ENCODE measurements around the gene ADK.

ADK gene

GRCh38 chr10:74123081-74123480 is 27.9 kb upstream of the ADK start:
- TF ChIP-seq SIN3A (IDR thresholded peaks at IDR 0.05; ENCODE audit: borderline replicate concordance, insufficient read depth, low read length): no peak
- TF ChIP-seq POLR2AphosphoS5 (IDR thresholded peaks at IDR 0.05; ENCODE audit: low read depth, low read length): no peak
- TF ChIP-seq TAF1 (IDR thresholded peaks at IDR 0.05; ENCODE audit: borderline replicate concordance, insufficient read depth, low read length): no peak
- TF ChIP-seq, protein P1, sequence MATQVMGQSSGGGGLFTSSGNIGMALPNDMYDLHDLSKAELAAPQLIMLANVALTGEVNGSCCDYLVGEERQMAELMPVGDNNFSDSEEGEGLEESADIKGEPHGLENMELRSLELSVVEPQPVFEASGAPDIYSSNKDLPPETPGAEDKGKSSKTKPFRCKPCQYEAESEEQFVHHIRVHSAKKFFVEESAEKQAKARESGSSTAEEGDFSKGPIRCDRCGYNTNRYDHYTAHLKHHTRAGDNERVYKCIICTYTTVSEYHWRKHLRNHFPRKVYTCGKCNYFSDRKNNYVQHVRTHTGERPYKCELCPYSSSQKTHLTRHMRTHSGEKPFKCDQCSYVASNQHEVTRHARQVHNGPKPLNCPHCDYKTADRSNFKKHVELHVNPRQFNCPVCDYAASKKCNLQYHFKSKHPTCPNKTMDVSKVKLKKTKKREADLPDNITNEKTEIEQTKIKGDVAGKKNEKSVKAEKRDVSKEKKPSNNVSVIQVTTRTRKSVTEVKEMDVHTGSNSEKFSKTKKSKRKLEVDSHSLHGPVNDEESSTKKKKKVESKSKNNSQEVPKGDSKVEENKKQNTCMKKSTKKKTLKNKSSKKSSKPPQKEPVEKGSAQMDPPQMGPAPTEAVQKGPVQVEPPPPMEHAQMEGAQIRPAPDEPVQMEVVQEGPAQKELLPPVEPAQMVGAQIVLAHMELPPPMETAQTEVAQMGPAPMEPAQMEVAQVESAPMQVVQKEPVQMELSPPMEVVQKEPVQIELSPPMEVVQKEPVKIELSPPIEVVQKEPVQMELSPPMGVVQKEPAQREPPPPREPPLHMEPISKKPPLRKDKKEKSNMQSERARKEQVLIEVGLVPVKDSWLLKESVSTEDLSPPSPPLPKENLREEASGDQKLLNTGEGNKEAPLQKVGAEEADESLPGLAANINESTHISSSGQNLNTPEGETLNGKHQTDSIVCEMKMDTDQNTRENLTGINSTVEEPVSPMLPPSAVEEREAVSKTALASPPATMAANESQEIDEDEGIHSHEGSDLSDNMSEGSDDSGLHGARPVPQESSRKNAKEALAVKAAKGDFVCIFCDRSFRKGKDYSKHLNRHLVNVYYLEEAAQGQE (IDR thresholded peaks at IDR 0.05; ENCODE audit: insufficient read depth in 1 of 2, low read depth in 2 of 2, low read length in 2 of 2): no peak
- TF ChIP-seq FOXP2 (optimal IDR thresholded peaks at IDR 0.05; ENCODE audit: borderline replicate concordance, extremely low read depth, extremely low read length, insufficient read depth): no peak

GRCh38 chr10:74133923-74134820 is 16.8 kb upstream of the ADK start:
- TF ChIP-seq FOXP2 (optimal IDR thresholded peaks at IDR 0.05; ENCODE audit: borderline replicate concordance, extremely low read depth, extremely low read length, insufficient read depth) (no peak), SIN3A (IDR thresholded peaks at IDR 0.05; ENCODE audit: borderline replicate concordance, insufficient read depth, low read length) (no peak)
- TF ChIP-seq, protein P1 (IDR thresholded peaks at IDR 0.05; ENCODE audit: insufficient read depth in 1 of 2, low read depth in 2 of 2, low read length in 2 of 2): no peak

- no peak for TF ChIP-seq POLR2AphosphoS5 (IDR thresholded peaks at IDR 0.05; ENCODE audit: low read depth, low read length)
- no peak for TF ChIP-seq TAF1 (IDR thresholded peaks at IDR 0.05; ENCODE audit: borderline replicate concordance, insufficient read depth, low read length)
- no peak for TF ChIP-seq FOXP2 (optimal IDR thresholded peaks at IDR 0.05; ENCODE audit: borderline replicate concordance, extremely low read depth, extremely low read length, insufficient read depth)
- no peak for TF ChIP-seq SIN3A (IDR thresholded peaks at IDR 0.05; ENCODE audit: borderline replicate concordance, insufficient read depth, low read length)
Measured at GRCh38 chr10:74135452-74135851, 15.6 kb upstream of the ADK start.

DNA sequence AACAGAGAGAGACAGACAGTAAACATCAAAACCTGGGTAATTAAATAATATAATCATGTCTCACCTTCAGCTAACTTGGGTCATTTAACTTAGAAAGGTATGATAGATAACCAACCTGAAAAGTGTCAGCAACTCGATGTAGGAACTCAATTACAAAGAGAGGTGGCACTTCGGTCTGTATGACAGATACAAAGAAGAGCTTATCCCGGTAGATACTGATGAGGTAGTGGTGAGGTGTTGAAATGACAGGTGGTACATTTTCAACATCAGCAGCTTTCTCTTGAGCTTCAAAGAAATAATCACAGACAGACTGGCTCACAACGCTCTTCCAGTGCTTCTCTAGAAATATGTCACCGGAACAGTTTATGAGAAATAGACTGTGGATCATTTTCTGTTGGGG is 13.0 kb upstream of the ADK start:
- TF ChIP-seq POLR2AphosphoS5 (IDR thresholded peaks at IDR 0.05; ENCODE audit: low read depth, low read length) (no peak), FOXP2 (optimal IDR thresholded peaks at IDR 0.05; ENCODE audit: borderline replicate concordance, extremely low read depth, extremely low read length, insufficient read depth) (no peak), TAF1 (IDR thresholded peaks at IDR 0.05; ENCODE audit: borderline replicate concordance, insufficient read depth, low read length) (no peak), SIN3A (IDR thresholded peaks at IDR 0.05; ENCODE audit: borderline replicate concordance, insufficient read depth, low read length) (no peak)
- TF ChIP-seq, protein P1 (IDR thresholded peaks at IDR 0.05; ENCODE audit: insufficient read depth in 1 of 2, low read depth in 2 of 2, low read length in 2 of 2): no peak

GRCh38 chr10:74139981-74140380 is 11.0 kb upstream of the ADK start:
- TF ChIP-seq SIN3A (IDR thresholded peaks at IDR 0.05; ENCODE audit: borderline replicate concordance, insufficient read depth, low read length): no peak
- no peak for TF ChIP-seq POLR2AphosphoS5 (IDR thresholded peaks at IDR 0.05; ENCODE audit: low read depth, low read length)
- no peak for TF ChIP-seq FOXP2 (optimal IDR thresholded peaks at IDR 0.05; ENCODE audit: borderline replicate concordance, extremely low read depth, extremely low read length, insufficient read depth)
- no peak for TF ChIP-seq TAF1 (IDR thresholded peaks at IDR 0.05; ENCODE audit: borderline replicate concordance, insufficient read depth, low read length)
- TF ChIP-seq, protein P1 (IDR thresholded peaks at IDR 0.05; ENCODE audit: insufficient read depth in 1 of 2, low read depth in 2 of 2, low read length in 2 of 2): no peak
